PC-9 (cell line): ENCODE data around the gene SIGMAR1.

Source experiments
- EZH2 ChIP-seq: fragments of 200-600 bp; sonication (generic); IDR thresholded peaks from 2 replicates; pipeline ENCODE4 v1.8.0; 2017; ENCODE audit warnings: antibody characterized with exemption, low read depth
- TF ChIP-seq, protein P1 (sequence below): fragments of 200-600 bp; sonication (generic); conservative IDR thresholded peaks from 2 replicates; pipeline ENCODE4 v1.6.1; 2017; ENCODE audit warnings: mixed run types, antibody characterized with exemption, mild to moderate bottlenecking, moderate library complexity

DNA sequence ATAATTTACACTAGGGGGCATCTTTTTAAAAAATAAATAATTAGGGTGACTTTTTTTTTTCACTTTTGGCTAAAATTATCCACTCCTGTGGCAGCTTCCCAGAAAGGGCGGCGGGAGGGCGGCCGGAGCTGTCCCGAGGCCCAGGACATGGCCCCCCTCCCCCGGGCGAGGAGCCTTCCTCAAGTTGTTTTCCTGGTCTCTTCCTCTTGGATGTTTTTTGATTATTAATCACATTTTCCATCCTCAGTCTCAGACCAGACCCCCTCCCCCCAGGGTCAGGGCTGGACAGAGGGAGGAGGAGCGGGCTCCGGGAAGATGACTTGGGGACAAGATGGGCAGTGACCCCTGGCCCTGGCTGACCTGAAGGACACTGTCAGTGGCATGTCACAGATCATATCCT lies 43.4 kb downstream of the SIGMAR1 start:
- TF ChIP-seq, protein P1, sequence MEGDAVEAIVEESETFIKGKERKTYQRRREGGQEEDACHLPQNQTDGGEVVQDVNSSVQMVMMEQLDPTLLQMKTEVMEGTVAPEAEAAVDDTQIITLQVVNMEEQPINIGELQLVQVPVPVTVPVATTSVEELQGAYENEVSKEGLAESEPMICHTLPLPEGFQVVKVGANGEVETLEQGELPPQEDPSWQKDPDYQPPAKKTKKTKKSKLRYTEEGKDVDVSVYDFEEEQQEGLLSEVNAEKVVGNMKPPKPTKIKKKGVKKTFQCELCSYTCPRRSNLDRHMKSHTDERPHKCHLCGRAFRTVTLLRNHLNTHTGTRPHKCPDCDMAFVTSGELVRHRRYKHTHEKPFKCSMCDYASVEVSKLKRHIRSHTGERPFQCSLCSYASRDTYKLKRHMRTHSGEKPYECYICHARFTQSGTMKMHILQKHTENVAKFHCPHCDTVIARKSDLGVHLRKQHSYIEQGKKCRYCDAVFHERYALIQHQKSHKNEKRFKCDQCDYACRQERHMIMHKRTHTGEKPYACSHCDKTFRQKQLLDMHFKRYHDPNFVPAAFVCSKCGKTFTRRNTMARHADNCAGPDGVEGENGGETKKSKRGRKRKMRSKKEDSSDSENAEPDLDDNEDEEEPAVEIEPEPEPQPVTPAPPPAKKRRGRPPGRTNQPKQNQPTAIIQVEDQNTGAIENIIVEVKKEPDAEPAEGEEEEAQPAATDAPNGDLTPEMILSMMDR = no peak
- no peak for TF ChIP-seq EZH2
